TTC549 (cell line): ENCODE data around the gene PTGR2.
A peak's percentile ranks its signal among the peaks of the same experiment; 100 is the strongest.
"Not testable (repeated sequence)": the region's sequence is repeated elsewhere in the genome, so short reads cannot be mapped to it uniquely, and the experiment has no call there.

ENCODE experiments used
- FAIRE-seq: peaks from 2 replicates; lab custom pipeline; 2012; peaks lifted over from hg19 to GRCh38; lab: Jason Lieb, UNC

The PTGR2 gene

GRCh38 chr14:73851567-73852382, at the start of gene PTGR2:
Gene PTGR2 (plus strand): TSS chr14:73851831. CDS start chr14:73858863, 7,032 bp downstream.
- peak; percentile 76 for FAIRE-seq

- FAIRE-seq, result no peak
Observed at GRCh38 chr14:73802431-73803188, 49.0 kb upstream of the PTGR2 start.

- no peak for FAIRE-seq
Observed at GRCh38 chr14:73804636-73805035, 47.0 kb upstream of the PTGR2 start.

- no peak for FAIRE-seq
Observed at GRCh38 chr14:73807457-73807856, 44.2 kb upstream of the PTGR2 start.

GRCh38 chr14:73809391-73809790, 42.2 kb upstream of the PTGR2 start:
- no peak for FAIRE-seq

GRCh38 chr14:73810478-73811163, 41.0 kb upstream of the PTGR2 start:
- no peak for FAIRE-seq

GRCh38 chr14:73811164-73811503, 40.5 kb upstream of the PTGR2 start:
- FAIRE-seq, result no peak

- no peak for FAIRE-seq
Observed at GRCh38 chr14:73814153-73814552, 37.5 kb upstream of the PTGR2 start.

- no peak for FAIRE-seq
Observed at GRCh38 chr14:73815849-73816248, 35.8 kb upstream of the PTGR2 start.

GRCh38 chr14:73816393-73816816, 35.2 kb upstream of the PTGR2 start:
- FAIRE-seq, result no peak

GRCh38 chr14:73817020-73817655, 34.5 kb upstream of the PTGR2 start:
- FAIRE-seq, result no peak

GRCh38 chr14:73818821-73819220, 32.8 kb upstream of the PTGR2 start:
- FAIRE-seq, result no peak

- no peak for FAIRE-seq
Observed at GRCh38 chr14:73820631-73821030, 31.0 kb upstream of the PTGR2 start.

GRCh38 chr14:73823339-73823885, 28.2 kb upstream of the PTGR2 start:
- FAIRE-seq, result no peak

- no peak for FAIRE-seq
Observed at GRCh38 chr14:73824127-73824526, 27.5 kb upstream of the PTGR2 start.

GRCh38 chr14:73824536-73824935, 27.1 kb upstream of the PTGR2 start:
- FAIRE-seq, result no peak

- no peak for FAIRE-seq
Observed at GRCh38 chr14:73825551-73826188, 26.0 kb upstream of the PTGR2 start.

GRCh38 chr14:73827190-73827589, 24.4 kb upstream of the PTGR2 start:
- FAIRE-seq, result not testable (repeated sequence)

- no peak for FAIRE-seq
Observed at GRCh38 chr14:73829071-73829470, 22.6 kb upstream of the PTGR2 start.

- no peak for FAIRE-seq
Observed at GRCh38 chr14:73829526-73830431, 21.9 kb upstream of the PTGR2 start.

GRCh38 chr14:73833034-73833433, 18.6 kb upstream of the PTGR2 start:
- FAIRE-seq, result no peak
